Activated T-helper 2 cell treated with anti-CD3 and anti-CD28 coated beads, Interferon-gamma antibody, Interleukin-2, Interleukin-4, amounts not matched to agents 10 μg/mL and 5 μg/mL and 100 μg/mL, durations not matched to agents 14 hours and 24 hours and 36 hours (primary cell): Measurements from ENCODE around the gene GALNTL6. TPM values are rescaled to one million over a fixed set of nuclear protein-coding genes. Genes with fewer than 3 reads are reported as not detected.
"Not testable (repeated sequence)": the region's sequence is repeated elsewhere in the genome, so short reads cannot be mapped to it uniquely, and the experiment has no call there.

Experiments used
- DNase-seq: peaks from one replicate; pipeline ENCODE4 v3.0.0; 2021; ENCODE audit warnings: low spot score
- H3K27ac Mint-ChIP-seq: one replicate; pipeline ENCODE4 v1.8.0; 2021; ENCODE audit warnings: mixed read lengths
- H3K27me3 Mint-ChIP-seq: one replicate; pipeline ENCODE4 v1.8.0; 2021; ENCODE audit warnings: low read depth, mixed read lengths
- H3K36me3 Mint-ChIP-seq: one replicate; pipeline ENCODE4 v1.8.0; 2021; ENCODE audit warnings: low read depth, mixed read lengths
- H3K4me1 Mint-ChIP-seq: one replicate; pipeline ENCODE4 v1.8.0; 2021; ENCODE audit warnings: low read depth, mixed read lengths
- H3K4me3 Mint-ChIP-seq: one replicate; pipeline ENCODE4 v1.8.0; 2021; ENCODE audit warnings: low read depth, mild to moderate bottlenecking, moderate library complexity, mixed read lengths
- H3K9me3 Mint-ChIP-seq: one replicate; pipeline ENCODE4 v1.8.0; 2021; ENCODE audit warnings: mixed read lengths
- intact Hi-C: fragments of 100-400 bp; cut with micrococcal nuclease; formaldehyde crosslinking; loops from one replicate; pipeline ENCODE4 v1.15.1; 2023
- total RNA-seq: library from RNA; stranded (reverse); gene quantifications from 2 replicates; pipeline ENCODE4 v1.2.3, GENCODE V29; 2022

The GALNTL6 gene
- total RNA-seq, 1 donor from 2014 or later: not detected

DNA sequence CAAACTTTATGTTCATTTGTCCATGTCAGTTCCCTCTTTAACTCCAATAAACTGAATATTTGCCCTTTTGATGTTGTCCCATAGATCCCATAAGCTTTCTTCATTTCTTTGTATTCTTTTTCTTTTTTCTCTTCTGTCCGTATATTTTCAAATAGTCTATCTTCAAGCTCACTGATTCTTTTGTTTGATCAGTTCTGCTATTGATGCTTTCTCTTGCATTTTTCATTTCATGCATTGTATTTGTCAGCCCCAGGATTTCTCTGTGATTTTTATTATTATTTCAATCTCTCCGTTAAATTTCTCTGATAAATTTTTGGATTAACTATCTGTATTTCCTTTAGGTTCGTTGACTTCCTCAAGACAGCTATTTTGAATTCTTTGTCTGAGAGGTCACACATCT is 1082.5 kb downstream of the GALNTL6 start:
- no peak for DNase-seq
- Mint-ChIP-seq H3K4me1 (no peaks in the 10 kb centered on the region), H3K4me3 (no peak overlapping the region), H3K9me3 (peaks cover 8% of the 10 kb centered on the region), H3K27ac (no peak overlapping the region), H3K36me3 (no peaks in the 10 kb centered on the region), H3K27me3 (no peaks in the 10 kb centered on the region)
- intact Hi-C loops: no loop called here

GRCh38 chr4:172897046-172897445 is 1083.8 kb downstream of the GALNTL6 start:
- no peak for DNase-seq
- H3K36me3 Mint-ChIP-seq: no peaks in the 10 kb centered on the region
- H3K4me1 Mint-ChIP-seq: no peaks in the 10 kb centered on the region
- no peaks in the 10 kb centered on the region for H3K27me3 Mint-ChIP-seq
- peaks cover 8% of the 10 kb centered on the region for H3K9me3 Mint-ChIP-seq
- H3K27ac Mint-ChIP-seq: no peak overlapping the region
- intact Hi-C loops: no loop called here
- H3K4me3 Mint-ChIP-seq: no peak overlapping the region

GRCh38 chr4:172898715-172899114 is 1085.5 kb downstream of the GALNTL6 start:
- intact Hi-C loops: no loop called here
- Mint-ChIP-seq H3K9me3 (peaks cover 8% of the 10 kb centered on the region), H3K36me3 (no peaks in the 10 kb centered on the region), H3K4me3 (no peak overlapping the region), H3K27me3 (no peaks in the 10 kb centered on the region), H3K4me1 (no peaks in the 10 kb centered on the region), H3K27ac (no peak overlapping the region)
- no peak for DNase-seq

- Mint-ChIP-seq H3K9me3 (peaks cover 8% of the 10 kb centered on the region), H3K27ac (no peak overlapping the region), H3K36me3 (no peaks in the 10 kb centered on the region), H3K4me3 (no peak overlapping the region), H3K27me3 (no peaks in the 10 kb centered on the region), H3K4me1 (no peaks in the 10 kb centered on the region)
- intact Hi-C loops: no loop called here
- no peak for DNase-seq
These were observed 1086.7 kb downstream of the GALNTL6 start for GRCh38 chr4:172899861-172900260.

DNA sequence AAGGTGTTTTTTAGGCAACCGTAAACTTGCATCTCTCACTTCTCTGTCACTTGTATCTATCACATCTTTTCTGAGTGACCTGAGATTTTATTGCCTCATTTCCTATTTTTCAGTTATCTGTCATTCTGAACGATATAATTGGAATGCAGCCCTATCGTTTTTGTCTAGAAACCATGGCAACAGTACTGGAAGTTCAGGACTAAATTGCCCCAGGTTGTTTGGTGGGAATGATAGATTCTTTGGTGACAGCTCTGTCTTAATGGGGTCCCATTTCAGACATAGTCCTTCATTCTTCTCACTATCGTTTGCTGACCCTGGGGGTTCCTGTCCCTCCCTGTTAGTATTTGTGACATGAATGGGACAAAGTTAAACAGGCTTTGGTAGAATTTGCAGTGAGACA is 1087.7 kb downstream of the GALNTL6 start:
- no peaks in the 10 kb centered on the region for H3K4me1 Mint-ChIP-seq
- H3K36me3 Mint-ChIP-seq: no peaks in the 10 kb centered on the region
- intact Hi-C loops: no loop called here
- no peak overlapping the region for H3K4me3 Mint-ChIP-seq
- H3K27me3 Mint-ChIP-seq: no peaks in the 10 kb centered on the region
- DNase-seq: no peak
- H3K9me3 Mint-ChIP-seq: peaks cover 2% of the 10 kb centered on the region
- H3K27ac Mint-ChIP-seq: no peak overlapping the region

- intact Hi-C loops, DNase-seq, H3K4me1 Mint-ChIP-seq, H3K36me3 Mint-ChIP-seq, H3K9me3 Mint-ChIP-seq, H3K27ac Mint-ChIP-seq, H3K27me3 Mint-ChIP-seq, H3K4me3 Mint-ChIP-seq: not testable (repeated sequence)
These were observed 1099.3 kb downstream of the GALNTL6 start for GRCh38 chr4:172912468-172912867.

GRCh38 chr4:172917403-172917802 is 1104.2 kb downstream of the GALNTL6 start:
- H3K4me1 Mint-ChIP-seq, H3K36me3 Mint-ChIP-seq, intact Hi-C loops, H3K27ac Mint-ChIP-seq, H3K4me3 Mint-ChIP-seq, DNase-seq, H3K9me3 Mint-ChIP-seq, H3K27me3 Mint-ChIP-seq: not testable (repeated sequence)

- Mint-ChIP-seq H3K27me3 (no peaks in the 10 kb centered on the region), H3K4me1 (no peaks in the 10 kb centered on the region), H3K36me3 (no peaks in the 10 kb centered on the region), H3K27ac (no peak overlapping the region), H3K9me3 (peaks cover 3% of the 10 kb centered on the region), H3K4me3 (no peak overlapping the region)
- no peak for DNase-seq
- intact Hi-C loops: no loop called here
These were observed 1106.1 kb downstream of the GALNTL6 start for GRCh38 chr4:172919269-172919668.

- no peak for DNase-seq
- H3K27me3 Mint-ChIP-seq: no peaks in the 10 kb centered on the region
These were observed 1114.1 kb downstream of the GALNTL6 start for GRCh38 chr4:172927096-172927814.

GRCh38 chr4:172928347-172928746 is 1115.1 kb downstream of the GALNTL6 start:
- intact Hi-C loops: no loop called here
- Mint-ChIP-seq H3K27ac (no peak overlapping the region), H3K36me3 (no peaks in the 10 kb centered on the region), H3K4me1 (no peaks in the 10 kb centered on the region), H3K9me3 (no peaks in the 10 kb centered on the region), H3K27me3 (no peaks in the 10 kb centered on the region), H3K4me3 (no peak overlapping the region)
- no peak for DNase-seq

More at GRCh38 chr4:172927096-172927814, 1114.1 kb downstream of the GALNTL6 start:
- Mint-ChIP-seq H3K27ac (no peak overlapping the region), H3K4me3 (no peak overlapping the region), H3K36me3 (no peaks in the 10 kb centered on the region), H3K4me1 (no peaks in the 10 kb centered on the region), H3K9me3 (no peaks in the 10 kb centered on the region)
- intact Hi-C loops: no loop called here

DNA sequence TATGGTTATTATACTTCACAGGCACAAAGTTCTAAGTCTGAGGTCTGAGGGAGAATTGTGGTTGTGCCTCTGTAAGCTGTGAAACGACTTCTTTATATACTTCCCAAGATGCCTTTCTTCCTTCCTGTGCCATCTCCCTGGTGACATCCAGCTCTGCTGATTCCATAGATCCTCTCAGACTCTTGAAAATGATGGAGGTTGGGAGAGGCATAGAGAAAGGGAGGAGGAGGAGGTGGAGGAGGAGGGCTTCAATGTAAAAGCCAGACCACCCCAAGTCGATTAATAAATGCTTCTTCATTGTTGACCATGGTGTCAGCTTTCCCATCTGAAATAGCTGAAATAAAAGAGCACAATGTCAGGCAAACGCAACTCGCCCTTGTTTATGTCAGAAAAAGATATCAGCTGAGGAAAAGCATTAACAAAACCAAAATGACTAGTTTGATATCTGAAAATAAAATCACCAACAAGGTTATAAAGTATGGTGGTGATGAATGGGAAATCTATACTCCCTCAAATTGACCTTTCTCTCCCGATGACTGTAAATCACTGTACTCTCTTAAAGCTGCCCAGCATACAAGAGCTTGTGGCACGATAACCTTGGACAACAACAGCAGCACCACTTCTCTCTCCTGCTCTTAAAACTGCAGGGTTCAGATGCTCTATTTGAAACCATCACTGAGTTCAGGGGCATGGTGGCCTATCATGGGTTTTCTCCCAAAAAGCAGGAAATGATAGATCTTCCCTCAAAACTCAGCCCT is 1125.0 kb downstream of the GALNTL6 start:
- Mint-ChIP-seq H3K9me3 (no peaks in the 10 kb centered on the region), H3K4me3 (no peak overlapping the region), H3K27ac (no peak overlapping the region), H3K4me1 (no peaks in the 10 kb centered on the region), H3K36me3 (no peaks in the 10 kb centered on the region), H3K27me3 (no peaks in the 10 kb centered on the region)
- intact Hi-C loops: no loop called here
- no peak for DNase-seq

DNA sequence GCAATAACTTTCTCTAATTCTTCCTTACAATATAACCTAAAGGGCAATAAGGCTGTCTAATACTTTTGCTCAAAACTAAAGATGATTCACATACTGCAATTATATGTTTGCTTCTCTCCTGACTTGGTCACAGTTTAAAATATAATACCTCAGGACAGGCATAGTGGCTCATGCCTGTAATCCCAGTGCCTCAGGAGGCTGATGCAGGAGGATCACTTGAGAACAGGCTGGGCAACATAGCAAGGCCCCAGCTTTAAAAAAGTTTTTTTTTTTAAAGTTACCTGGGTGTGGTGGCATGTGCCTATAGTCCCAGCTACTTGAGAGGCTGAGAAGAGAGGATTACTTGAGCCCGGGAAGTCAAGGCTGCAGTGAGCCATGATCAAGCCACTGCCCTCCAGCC is 1125.7 kb downstream of the GALNTL6 start:
- no peak for DNase-seq
- Mint-ChIP-seq H3K27me3 (no peaks in the 10 kb centered on the region), H3K36me3 (no peaks in the 10 kb centered on the region), H3K9me3 (no peaks in the 10 kb centered on the region), H3K4me3 (no peak overlapping the region), H3K27ac (no peak overlapping the region), H3K4me1 (no peaks in the 10 kb centered on the region)
- intact Hi-C loops: no loop called here

DNA sequence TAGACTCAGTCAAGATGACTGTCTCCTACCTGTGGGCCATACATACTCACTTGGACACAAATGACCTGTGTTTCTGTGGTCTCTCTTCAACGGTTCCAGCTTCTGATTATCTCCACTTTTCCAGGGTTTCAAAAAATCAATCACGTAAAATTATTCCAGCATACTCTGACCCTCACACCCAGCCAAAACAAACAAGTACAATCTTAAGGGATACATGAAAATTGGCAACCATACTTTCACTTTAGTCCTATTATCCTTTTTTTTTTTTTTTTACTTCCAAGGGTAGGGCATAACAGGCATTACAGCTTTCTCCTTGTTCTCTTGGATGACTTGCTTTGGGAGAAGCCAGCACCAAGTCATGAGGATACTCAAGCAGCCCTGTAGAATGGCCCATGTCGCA is 1129.6 kb downstream of the GALNTL6 start:
- H3K4me1 Mint-ChIP-seq: no peaks in the 10 kb centered on the region
- H3K27ac Mint-ChIP-seq: no peak overlapping the region
- H3K36me3 Mint-ChIP-seq: no peaks in the 10 kb centered on the region
- intact Hi-C loops: no loop called here
- H3K27me3 Mint-ChIP-seq: no peaks in the 10 kb centered on the region
- no peaks in the 10 kb centered on the region for H3K9me3 Mint-ChIP-seq
- no peak for DNase-seq
- no peak overlapping the region for H3K4me3 Mint-ChIP-seq
